Karpas-422 (cell line): Measurements from ENCODE around the gene MYH9. TPM values are rescaled to one million over a fixed set of nuclear protein-coding genes. Genes with fewer than 3 reads are reported as not detected.

ENCODE experiments used
- DNase-seq: peaks from one replicate; pipeline ENCODE4 v3.0.0-alpha.2; 2015
- H2AFZ ChIP-seq: fragments of 200-600 bp; sonication (generic); 2 replicates; pipeline ENCODE4 v1.6.1; 2014; ENCODE audit warnings: antibody characterized with exemption, low read length, mixed read lengths
- H3K27ac ChIP-seq: fragments of 200-600 bp; sonication (generic); 2 replicates; pipeline ENCODE4 v1.5.1; 2014; ENCODE audit warnings: mild to moderate bottlenecking, low read length, moderate library complexity
- H3K27me3 ChIP-seq: fragments of 200-600 bp; sonication (generic); 2 replicates; pipeline ENCODE4 v1.6.1; 2014; ENCODE audit warnings: low read length, mixed read lengths
- H3K36me3 ChIP-seq: fragments of 200-600 bp; sonication (generic); 2 replicates; pipeline ENCODE4 v1.6.1; 2014; ENCODE audit warnings: low read length, mixed read lengths; ENCODE audit not compliant: insufficient read depth
- H3K4me1 ChIP-seq: fragments of 200-600 bp; sonication (generic); 2 replicates; pipeline ENCODE4 v1.6.1; 2014; ENCODE audit warnings: mild to moderate bottlenecking, low read length, mixed read lengths
- H3K4me2 ChIP-seq: fragments of 200-600 bp; sonication (generic); 2 replicates; pipeline ENCODE4 v1.6.1; 2014; ENCODE audit warnings: low read length, low read depth, mild to moderate bottlenecking; ENCODE audit not compliant: poor library complexity, severe bottlenecking
- H3K4me3 ChIP-seq: fragments of 200-600 bp; sonication (generic); 2 replicates; pipeline ENCODE4 v1.5.1; 2014; ENCODE audit warnings: mild to moderate bottlenecking, antibody characterized with exemption, low read length, mixed read lengths
- H3K79me2 ChIP-seq: fragments of 200-600 bp; sonication (generic); 2 replicates; pipeline ENCODE4 v1.6.1; 2014; ENCODE audit warnings: mild to moderate bottlenecking, low read length, mixed read lengths
- H3K9ac ChIP-seq: fragments of 200-600 bp; sonication (generic); 2 replicates; pipeline ENCODE4 v1.6.0; 2014; ENCODE audit warnings: low read length
- H3K9me2 ChIP-seq: fragments of 200-600 bp; sonication (generic), shearing (Covaris generic); replicated peaks from 2 replicates; pipeline ENCODE4 v1.6.0; 2014; ENCODE audit warnings: mild to moderate bottlenecking, low read length, moderate library complexity; ENCODE audit not compliant: insufficient read depth
- H3K9me3 ChIP-seq: fragments of 300-700, 200-600 bp; sonication (generic); 2 replicates; pipeline ENCODE4 v1.6.1; 2014; ENCODE audit warnings: low read length, mixed read lengths
- H4K20me1 ChIP-seq: fragments of 200-600 bp; sonication (generic); 2 replicates; pipeline ENCODE4 v1.6.1; 2014; ENCODE audit warnings: mild to moderate bottlenecking, antibody characterized with exemption, low read length, low read depth; ENCODE audit not compliant: insufficient read depth
- total RNA-seq: library from RNA; depleted of rRNA; stranded (reverse); fragments of >200 nt; shearing (Covaris generic); gene quantifications from 2 replicates; pipeline ENCODE4 v1.2.3, GENCODE V29; 2014; ENCODE audit warnings: low replicate concordance

MYH9 gene
- total RNA-seq, 1 experiment from 2014 or later, result 57.5 TPM

DNA sequence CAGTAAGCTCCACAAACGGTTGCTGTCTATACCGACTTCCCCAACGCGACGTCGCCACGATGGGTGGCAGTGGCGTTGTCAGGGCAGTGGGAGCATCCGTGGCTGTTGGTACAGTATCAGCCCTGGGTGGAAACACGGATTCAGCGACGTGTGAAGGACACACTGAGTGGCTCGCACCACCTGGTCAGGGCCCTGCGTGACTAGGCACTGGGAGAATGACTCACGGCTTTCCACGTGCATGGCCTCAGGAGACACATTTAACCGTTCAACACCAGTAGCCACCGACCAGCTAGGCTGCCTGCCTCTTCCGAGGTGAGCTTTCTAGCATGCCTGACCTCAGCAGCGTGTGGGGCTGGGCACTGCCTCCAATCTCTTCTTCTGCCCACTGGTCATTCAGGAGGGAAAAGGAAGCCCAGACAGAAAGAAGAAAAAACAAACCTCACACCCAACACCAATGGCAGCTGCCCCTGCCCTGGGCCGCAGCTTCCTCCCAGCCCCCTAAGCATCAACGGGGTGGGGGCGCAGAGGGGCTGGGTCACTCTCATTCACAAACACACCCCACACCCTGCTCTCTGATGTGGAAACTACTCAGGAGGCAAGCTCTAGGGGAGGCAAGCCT, 59.0 kb downstream of the MYH9 start:
- Histone ChIP-seq H3K27ac (peak overlapping the region; percentile 35), H3K27me3 (no peaks in the 10 kb centered on the region), H3K9me2 (no peaks in the 10 kb centered on the region), H3K4me2 (peak overlapping the region; percentile 18), H3K79me2 (peaks cover 55% of the 10 kb centered on the region), H3K9me3 (no peaks in the 10 kb centered on the region), H3K4me1 (peaks cover 53% of the 10 kb centered on the region), H2AFZ (no peak overlapping the region), H3K4me3 (no peak overlapping the region), H3K9ac (no peak overlapping the region), H3K36me3 (peaks cover 17% of the 10 kb centered on the region; the same call in 1 of the 2 replicates), H4K20me1 (peaks cover 8% of the 10 kb centered on the region; the same call in 1 of the 2 replicates)
- DNase-seq, result peak; percentile 65

DNA sequence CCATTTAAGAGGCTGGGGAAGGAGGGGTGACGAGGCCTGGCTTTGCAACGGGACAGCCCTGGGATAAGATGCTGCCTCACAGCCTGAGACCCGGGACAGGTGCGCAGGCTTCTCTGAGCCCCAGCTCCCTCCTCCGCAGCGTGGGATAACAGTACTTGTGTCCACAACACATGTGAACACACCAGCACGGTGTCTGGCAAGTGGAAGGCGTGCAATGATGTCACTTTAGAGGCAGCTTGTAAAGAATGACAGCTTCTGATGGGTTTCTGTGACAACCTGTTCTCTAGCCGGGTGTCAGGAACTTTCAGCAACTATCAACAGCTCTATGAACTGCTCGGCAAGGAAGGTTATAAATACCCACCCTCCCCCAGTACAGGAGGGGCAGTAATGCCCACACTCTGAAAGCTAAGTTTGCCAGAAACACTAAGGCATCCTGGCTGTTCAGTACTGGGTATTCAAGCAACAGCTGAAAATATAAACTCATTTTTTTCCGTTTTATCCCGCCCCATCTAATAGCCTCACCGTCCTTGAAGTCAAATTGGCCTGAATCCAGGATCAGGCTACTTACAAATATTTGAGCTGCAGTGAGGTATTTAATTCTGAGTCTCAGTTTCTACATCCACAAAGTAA, 59.7 kb downstream of the MYH9 start:
- Histone ChIP-seq H3K4me2 (no peak overlapping the region), H3K9me2 (no peaks in the 10 kb centered on the region), H4K20me1 (peaks cover 8% of the 10 kb centered on the region; the same call in 1 of the 2 replicates), H3K9ac (no peak overlapping the region), H3K36me3 (peaks cover 17% of the 10 kb centered on the region; the same call in 1 of the 2 replicates), H3K27me3 (no peaks in the 10 kb centered on the region), H2AFZ (no peak overlapping the region), H3K79me2 (peaks cover 48% of the 10 kb centered on the region), H3K9me3 (no peaks in the 10 kb centered on the region), H3K27ac (peak overlapping the region; percentile 35; the same call in 1 of the 2 replicates), H3K4me3 (no peak overlapping the region), H3K4me1 (peaks cover 46% of the 10 kb centered on the region)
- DNase-seq, result no peak

DNA sequence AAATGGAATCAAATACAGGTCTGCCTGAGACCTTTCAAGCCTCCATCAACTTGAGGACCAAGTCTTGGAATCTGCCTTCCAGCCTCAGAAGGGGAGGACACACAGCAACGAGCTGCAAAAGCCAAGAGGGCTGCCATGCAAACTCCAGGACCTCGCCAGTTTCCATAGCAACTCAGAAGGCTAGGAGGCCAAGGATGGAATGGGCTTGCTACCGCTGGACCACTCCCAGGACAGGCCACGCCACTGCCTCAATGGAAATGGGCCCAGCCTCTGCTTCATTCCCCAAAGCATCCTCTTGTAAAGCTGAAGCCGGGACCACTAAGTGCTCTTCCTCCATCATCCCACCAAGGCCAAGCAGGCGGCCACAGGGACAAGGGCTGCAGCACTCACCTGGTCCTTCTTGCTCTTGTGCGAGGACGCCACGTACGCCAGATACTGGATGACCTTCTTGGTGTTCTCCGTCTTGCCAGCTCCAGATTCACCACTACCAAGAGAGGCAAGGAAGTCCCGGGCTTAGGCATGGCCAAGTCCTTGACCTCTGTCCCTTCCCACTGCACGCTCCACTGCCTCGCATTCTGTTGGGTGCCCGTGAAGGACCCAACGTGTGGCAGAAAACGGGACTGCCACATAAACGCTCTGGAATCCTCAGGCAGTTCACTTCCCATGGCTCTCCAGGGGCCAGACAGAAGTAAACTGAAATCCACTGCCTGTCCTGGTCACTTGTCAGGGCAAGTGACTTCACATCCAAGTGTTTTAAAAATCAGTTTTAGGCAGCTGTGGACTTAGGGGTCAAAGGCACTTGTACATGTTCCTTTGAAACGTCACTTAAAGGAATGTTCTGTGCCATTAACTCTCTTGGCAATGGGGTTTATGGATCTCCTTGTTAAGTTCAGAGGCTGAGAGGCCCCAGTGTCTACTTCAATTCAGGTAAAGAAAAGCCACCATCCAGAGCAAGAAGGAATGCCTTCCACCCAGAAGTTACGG, 61.3 kb downstream of the MYH9 start:
- Histone ChIP-seq H3K27ac (no peak overlapping the region), H3K27me3 (no peaks in the 10 kb centered on the region), H2AFZ (no peak overlapping the region), H3K9me2 (no peaks in the 10 kb centered on the region), H3K9ac (no peak overlapping the region), H4K20me1 (peaks cover 8% of the 10 kb centered on the region; the same call in 1 of the 2 replicates), H3K4me2 (no peak overlapping the region), H3K4me1 (peaks cover 31% of the 10 kb centered on the region), H3K36me3 (peaks cover 17% of the 10 kb centered on the region; the same call in 1 of the 2 replicates), H3K4me3 (no peak overlapping the region), H3K9me3 (no peaks in the 10 kb centered on the region), H3K79me2 (peaks cover 33% of the 10 kb centered on the region)
- DNase-seq, result no peak

DNA sequence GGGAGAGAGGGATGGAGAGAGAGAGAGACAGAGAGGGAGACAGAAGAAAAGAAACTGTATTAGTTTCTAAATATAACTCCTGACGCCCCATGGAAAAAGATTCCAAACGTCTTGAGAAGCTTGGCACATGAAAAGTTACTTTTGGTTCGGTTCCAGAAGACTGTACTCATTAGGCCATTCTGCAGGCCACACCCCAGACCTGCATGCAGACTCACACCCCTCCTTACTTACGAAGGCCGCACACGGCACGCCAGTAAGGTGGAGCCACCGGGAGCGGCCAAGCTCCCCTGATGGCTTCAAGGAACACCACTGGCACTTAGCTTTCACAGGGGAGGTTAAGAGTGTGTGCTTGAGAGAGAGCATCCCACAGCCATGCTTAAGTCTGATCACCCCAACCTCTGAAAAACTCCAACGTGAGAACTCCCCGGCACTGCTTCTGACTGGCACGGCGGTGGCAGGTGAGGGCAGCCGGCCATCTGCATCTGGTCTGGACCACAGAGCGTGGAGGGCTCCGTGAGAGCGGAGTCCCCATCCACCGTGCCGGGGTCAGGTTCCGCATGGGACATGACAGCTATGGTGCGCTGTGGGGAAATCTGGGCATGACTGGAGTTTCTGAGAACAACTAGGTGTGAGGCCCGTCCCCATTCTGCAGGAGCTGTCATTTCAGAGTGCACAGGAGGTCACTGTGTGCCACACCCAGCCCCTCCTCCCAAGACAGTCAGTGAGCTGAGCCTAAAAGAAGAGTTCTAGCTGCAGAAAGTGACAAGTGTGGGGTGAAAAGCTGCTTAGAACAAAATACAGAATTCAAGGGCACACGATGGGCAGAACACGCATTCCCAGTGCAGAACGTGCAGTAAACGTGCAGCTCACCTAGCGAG, 62.4 kb downstream of the MYH9 start:
- Histone ChIP-seq H3K36me3 (peaks cover 7% of the 10 kb centered on the region; the same call in 1 of the 2 replicates), H3K9me2 (no peaks in the 10 kb centered on the region), H3K79me2 (peaks cover 23% of the 10 kb centered on the region), H3K4me2 (no peak overlapping the region), H3K4me1 (peaks cover 20% of the 10 kb centered on the region), H3K9me3 (no peaks in the 10 kb centered on the region), H3K4me3 (no peak overlapping the region), H4K20me1 (peaks cover 8% of the 10 kb centered on the region; the same call in 1 of the 2 replicates), H3K27me3 (no peaks in the 10 kb centered on the region), H3K27ac (no peak overlapping the region), H2AFZ (no peak overlapping the region), H3K9ac (no peak overlapping the region)
- no peak for DNase-seq

DNA sequence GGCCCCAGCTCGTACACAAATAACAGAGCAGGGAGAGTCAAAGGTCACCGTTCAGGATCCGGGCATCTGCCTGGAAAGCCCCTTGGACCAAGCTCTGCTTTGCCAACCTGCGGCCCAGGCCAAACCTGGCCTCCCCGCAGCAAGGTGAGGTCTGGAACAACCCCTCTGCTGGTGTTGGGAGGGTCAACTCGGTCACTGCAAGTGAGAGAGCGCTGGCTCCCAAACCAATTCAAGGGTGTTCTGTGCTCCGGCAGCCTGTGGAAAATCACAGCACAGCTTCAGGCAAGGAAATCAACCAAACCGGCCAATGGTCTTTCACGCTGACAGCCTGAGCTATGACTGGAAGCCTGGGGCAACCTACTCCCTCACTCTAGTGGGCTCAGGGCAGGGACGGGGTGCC, 63.4 kb downstream of the MYH9 start:
- H3K9me3 ChIP-seq, result no peaks in the 10 kb centered on the region
- peaks cover 13% of the 10 kb centered on the region for H3K79me2 ChIP-seq
- DNase-seq, result no peak
- H4K20me1 ChIP-seq, result peaks cover 5% of the 10 kb centered on the region; the same call in 1 of the 2 replicates
- no peak overlapping the region for H3K4me2 ChIP-seq
- H2AFZ ChIP-seq, result no peak overlapping the region
- H3K9ac ChIP-seq, result no peak overlapping the region
- H3K27me3 ChIP-seq, result no peaks in the 10 kb centered on the region
- no peaks in the 10 kb centered on the region for H3K9me2 ChIP-seq
- H3K27ac ChIP-seq, result no peak overlapping the region
- H3K4me1 ChIP-seq, result peaks cover 10% of the 10 kb centered on the region
- no peak overlapping the region for H3K4me3 ChIP-seq
- peaks cover 5% of the 10 kb centered on the region; the same call in 1 of the 2 replicates for H3K36me3 ChIP-seq

DNA sequence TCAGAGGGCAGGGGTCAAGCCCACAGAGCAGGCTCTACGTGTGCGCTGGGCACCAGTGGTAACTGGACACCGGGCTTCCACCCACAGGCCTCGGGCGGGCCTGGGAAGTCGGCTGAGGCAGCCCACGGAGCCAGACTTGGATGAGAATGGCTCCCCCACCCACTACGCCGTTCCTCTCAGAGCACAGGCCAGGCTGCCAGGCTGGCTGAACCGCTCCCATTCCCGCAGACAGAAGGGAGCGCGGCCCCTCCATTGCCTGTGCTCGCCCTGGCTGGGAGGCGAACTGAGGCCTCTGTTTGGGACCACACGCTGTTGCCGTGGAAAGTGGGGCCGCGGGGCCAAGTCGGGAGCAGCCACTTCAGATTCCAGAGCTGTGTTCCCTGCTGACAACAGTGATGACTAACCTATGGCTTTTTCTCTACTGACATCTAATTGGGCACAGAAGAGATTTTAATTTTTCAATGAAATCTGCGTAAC, 63.9 kb downstream of the MYH9 start:
- Histone ChIP-seq H3K9me2 (no peaks in the 10 kb centered on the region), H3K4me3 (no peak overlapping the region), H3K36me3 (peaks cover 5% of the 10 kb centered on the region; the same call in 1 of the 2 replicates), H3K9me3 (no peaks in the 10 kb centered on the region), H3K79me2 (peaks cover 8% of the 10 kb centered on the region), H3K27me3 (no peaks in the 10 kb centered on the region), H3K4me2 (no peak overlapping the region), H3K4me1 (peaks cover 5% of the 10 kb centered on the region), H4K20me1 (0 out of 2 replicates have a peak, but pooled peaks cover 5% of the 10 kb centered on the region), H3K27ac (no peak overlapping the region), H2AFZ (no peak overlapping the region), H3K9ac (no peak overlapping the region)
- no peak for DNase-seq

DNA sequence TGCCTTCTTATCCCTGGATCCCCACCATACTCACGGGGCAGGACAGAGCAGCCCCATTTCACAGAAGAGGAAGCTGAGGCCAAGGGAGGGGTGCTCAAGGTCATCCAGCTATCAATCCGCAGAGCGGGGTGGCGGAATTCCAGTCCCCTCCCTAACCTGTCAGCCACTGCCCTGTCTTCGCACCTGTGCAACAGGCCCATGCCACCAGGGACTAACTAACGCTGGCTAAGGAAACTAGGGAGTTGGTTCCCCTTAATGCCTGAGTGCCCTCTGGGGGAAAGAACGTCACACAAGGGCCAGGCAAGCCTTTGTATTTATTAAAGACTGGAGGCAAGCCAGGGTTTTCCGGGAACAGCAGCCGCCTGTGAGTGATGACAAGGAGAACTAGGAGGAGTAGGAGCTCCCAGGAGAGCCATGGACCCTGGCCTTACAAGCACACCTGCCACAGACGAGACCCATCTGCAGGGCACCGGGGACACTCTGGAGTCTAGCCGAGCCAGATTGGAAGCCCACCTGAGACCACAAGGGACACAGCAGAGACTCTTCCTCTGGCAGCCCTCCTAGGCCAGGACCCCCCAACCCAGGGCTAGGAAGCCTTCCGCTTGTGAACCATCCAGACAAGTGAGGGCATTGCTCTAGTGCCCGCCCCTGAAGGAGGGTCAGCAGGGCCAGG, 64.4 kb downstream of the MYH9 start:
- Histone ChIP-seq H3K27ac (no peak overlapping the region), H4K20me1 (0 out of 2 replicates have a peak, but pooled peaks cover 5% of the 10 kb centered on the region), H3K9ac (no peak overlapping the region)

More for the DNA sequence above, 64.4 kb downstream of the MYH9 start:
- Histone ChIP-seq H3K27me3 (no peaks in the 10 kb centered on the region), H3K36me3 (peaks cover 5% of the 10 kb centered on the region; the same call in 1 of the 2 replicates), H3K4me1 (no peaks in the 10 kb centered on the region), H3K4me2 (no peak overlapping the region), H3K79me2 (peaks cover 2% of the 10 kb centered on the region; the same call in 1 of the 2 replicates), H3K4me3 (no peak overlapping the region), H3K9me2 (no peaks in the 10 kb centered on the region), H2AFZ (no peak overlapping the region), H3K9me3 (no peaks in the 10 kb centered on the region)
- DNase-seq, result no peak
